Tibial nerve (tissue), 4 donors: ENCODE results near the gene CCDC43. TPM values are rescaled to one million over a fixed set of nuclear protein-coding genes. Genes with fewer than 3 reads are reported as not detected.
A peak's percentile ranks its signal among the peaks of the same experiment; 100 is the strongest.

Experiments used
- DNase-seq, 2 donors: peaks; one replicate each; pipeline ENCODE4 v3.0.0-alpha.2; 2019; ENCODE audit warnings: low spot score in 2 of 2
- H3K27ac ChIP-seq, 4 donors: fragments of 200-600 bp; sonication (generic) in 3 of 4; one replicate each; pipeline ENCODE4 v1.5.1; 2017 to 2019; ENCODE audit warnings: mild to moderate bottlenecking in 1 of 4
- H3K27me3 ChIP-seq, 2 donors: fragments of 200-600 bp; sonication (generic) in 1 of 2; one replicate each; pipeline versions ENCODE4 v1.5.1 to v1.6.0; 2017 to 2019
- H3K36me3 ChIP-seq, 3 donors: fragments of 200-600 bp; sonication (generic); one replicate each; pipeline ENCODE4 v1.5.1; 2018 to 2019
- H3K4me1 ChIP-seq, 4 donors: fragments of 200-600 bp; sonication (generic) in 3 of 4; one replicate each; pipeline ENCODE4 v1.5.1; 2017 to 2019
- H3K4me3 ChIP-seq, 4 donors: fragments of 200-600 bp; sonication (generic) in 3 of 4; one replicate each; pipeline ENCODE4 v1.5.1; 2017 to 2019; ENCODE audit warnings: mild to moderate bottlenecking in 1 of 4, moderate library complexity in 1 of 4
- H3K9me3 ChIP-seq, 4 donors: fragments of 200-600 bp; sonication (generic) in 3 of 4; one replicate each; pipeline ENCODE4 v1.5.1; 2017 to 2019
- EP300 ChIP-seq, 2 donors: sonication (generic); formaldehyde crosslinking; IDR thresholded peaks; one replicate each; pipeline ENCODE4 v1.6.1; 2017; ENCODE audit warnings: antibody characterized with exemption in 2 of 2, mild to moderate bottlenecking in 1 of 2
- POLR2A ChIP-seq, 2 donors: fragments of 450-650 bp; IDR thresholded peaks; one replicate each; pipeline ENCODE4 v1.6.1; 2017; ENCODE audit warnings: antibody characterized with exemption in 2 of 2, mild to moderate bottlenecking in 2 of 2, moderate library complexity in 2 of 2
- WGBS, 2 donors: methylation state at CpG; one replicate each; pipeline ENCODE4 v1.1.5; 2018; 5-methylcytosine and 5-hydroxymethylcytosine counted together
- total RNA-seq, 4 donors: library from RNA; depleted of rRNA; stranded (reverse); fragments of >200 nt; gene quantifications; one replicate each; pipeline ENCODE4 v1.1.0, GENCODE V29; 2016
- TF ChIP-seq, protein P1 (sequence below), 5 experiments: fragments of 200-600 bp in 3 of 5; fragments of 450-650 bp in 2 of 5; sonication (generic) in 3 of 5; IDR thresholded peaks; one replicate each; pipeline ENCODE4 v1.5.1; 2016 to 2019; ENCODE audit warnings: antibody characterized with exemption in 5 of 5, mild to moderate bottlenecking in 3 of 5, moderate library complexity in 2 of 5

Gene CCDC43, protein sequence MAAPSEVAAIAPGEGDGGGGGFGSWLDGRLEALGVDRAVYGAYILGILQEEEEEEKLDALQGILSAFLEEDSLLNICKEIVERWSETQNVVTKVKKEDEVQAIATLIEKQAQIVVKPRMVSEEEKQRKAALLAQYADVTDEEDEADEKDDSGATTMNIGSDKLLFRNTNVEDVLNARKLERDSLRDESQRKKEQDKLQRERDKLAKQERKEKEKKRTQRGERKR
- 10 to 100 TPM; 11.1 to 20.1 (median 16.5) TPM for total RNA-seq

DNA sequence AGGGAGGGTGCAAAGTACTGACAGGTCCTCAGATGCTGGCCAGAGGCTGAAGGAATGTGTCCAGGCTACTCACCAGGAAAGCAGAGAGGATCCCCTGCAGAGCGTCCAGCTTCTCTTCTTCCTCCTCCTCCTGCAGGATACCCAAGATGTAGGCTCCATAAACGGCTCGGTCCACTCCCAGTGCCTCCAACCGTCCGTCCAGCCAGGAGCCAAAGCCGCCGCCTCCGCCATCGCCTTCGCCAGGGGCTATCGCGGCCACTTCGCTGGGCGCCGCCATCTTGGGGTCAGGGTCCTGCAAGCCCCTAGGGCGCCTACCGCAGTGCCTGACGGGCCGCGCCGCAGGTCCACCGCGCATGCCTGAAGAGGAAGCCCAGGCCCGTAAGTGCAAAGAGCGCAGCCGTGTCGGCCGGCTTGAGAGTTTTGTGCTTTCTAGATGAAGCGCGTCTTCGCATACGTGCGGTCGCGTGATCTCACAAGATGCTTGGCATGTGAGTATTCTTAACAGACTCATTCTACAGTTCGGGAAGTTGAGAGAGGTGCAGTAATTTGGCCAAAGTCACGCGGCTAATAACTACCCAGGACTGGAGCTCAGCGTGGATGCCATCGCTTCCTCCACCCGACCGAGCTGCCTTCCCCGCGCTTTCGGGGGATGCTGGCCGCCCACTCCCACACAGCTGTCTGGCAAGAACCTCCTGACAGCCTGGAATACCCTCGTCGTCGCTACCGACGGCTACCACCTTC is at the start of gene CCDC43:
Gene CCDC43 (minus strand): TSS at position 300 of the 741 bp plus-strand sequence. CDS start 23 bp downstream, at position 277.
- WGBS, 2 donors, result 0% methylated on average over 46 to 51 of the region's 51 CpGs
- H3K36me3 ChIP-seq, result peaks cover 0 to 23% (median 0%) of the 10 kb centered on the region in 3 donors

GRCh38 chr17:44738214-44738906 is 48.8 kb upstream of the CCDC43 start:
- DNase-seq, result no peak
- TF ChIP-seq EP300 (IDR thresholded peaks at IDR 0.05) (no peak), POLR2A (IDR thresholded peaks at IDR 0.05) (no peak)
- TF ChIP-seq, protein P1, sequence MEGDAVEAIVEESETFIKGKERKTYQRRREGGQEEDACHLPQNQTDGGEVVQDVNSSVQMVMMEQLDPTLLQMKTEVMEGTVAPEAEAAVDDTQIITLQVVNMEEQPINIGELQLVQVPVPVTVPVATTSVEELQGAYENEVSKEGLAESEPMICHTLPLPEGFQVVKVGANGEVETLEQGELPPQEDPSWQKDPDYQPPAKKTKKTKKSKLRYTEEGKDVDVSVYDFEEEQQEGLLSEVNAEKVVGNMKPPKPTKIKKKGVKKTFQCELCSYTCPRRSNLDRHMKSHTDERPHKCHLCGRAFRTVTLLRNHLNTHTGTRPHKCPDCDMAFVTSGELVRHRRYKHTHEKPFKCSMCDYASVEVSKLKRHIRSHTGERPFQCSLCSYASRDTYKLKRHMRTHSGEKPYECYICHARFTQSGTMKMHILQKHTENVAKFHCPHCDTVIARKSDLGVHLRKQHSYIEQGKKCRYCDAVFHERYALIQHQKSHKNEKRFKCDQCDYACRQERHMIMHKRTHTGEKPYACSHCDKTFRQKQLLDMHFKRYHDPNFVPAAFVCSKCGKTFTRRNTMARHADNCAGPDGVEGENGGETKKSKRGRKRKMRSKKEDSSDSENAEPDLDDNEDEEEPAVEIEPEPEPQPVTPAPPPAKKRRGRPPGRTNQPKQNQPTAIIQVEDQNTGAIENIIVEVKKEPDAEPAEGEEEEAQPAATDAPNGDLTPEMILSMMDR (IDR thresholded peaks at IDR 0.05), result no peak
- peaks cover 0 to 83% (median 0%) of the 10 kb centered on the region in 3 donors for H3K36me3 ChIP-seq
- H3K4me3 ChIP-seq, result no peak overlapping the region
- H3K27ac ChIP-seq, result no peak overlapping the region
- WGBS, 2 donors, result 83% methylated on average over 3 of the region's 3 CpGs
- no peaks in the 10 kb centered on the region for H3K27me3 ChIP-seq
- no peaks in the 10 kb centered on the region for H3K9me3 ChIP-seq
- H3K4me1 ChIP-seq, result no peaks in the 10 kb centered on the region

More for the DNA sequence above, at the start of gene CCDC43:
- DNase-seq, result peak; percentile 63 to 72
- H3K9me3 ChIP-seq, result no peaks in the 10 kb centered on the region
- H3K4me1 ChIP-seq, result peaks cover 0 to 28% (median 7%) of the 10 kb centered on the region in 4 donors
- H3K27me3 ChIP-seq, result no peaks in the 10 kb centered on the region
- TF ChIP-seq EP300 (IDR thresholded peaks at IDR 0.05), result peak; percentile 72 to 82
- peak; percentile 18 to 43 for TF ChIP-seq POLR2A (IDR thresholded peaks at IDR 0.05)
- TF ChIP-seq, protein P1 (IDR thresholded peaks at IDR 0.05), result peak in 1 of 5 experiments; percentile 29
- peak within 1 kb of the TSS; percentile 0 to 86 (median 78) for H3K27ac ChIP-seq
- peak within 1 kb of the TSS; percentile 54 to 85 (median 74) for H3K4me3 ChIP-seq

DNA sequence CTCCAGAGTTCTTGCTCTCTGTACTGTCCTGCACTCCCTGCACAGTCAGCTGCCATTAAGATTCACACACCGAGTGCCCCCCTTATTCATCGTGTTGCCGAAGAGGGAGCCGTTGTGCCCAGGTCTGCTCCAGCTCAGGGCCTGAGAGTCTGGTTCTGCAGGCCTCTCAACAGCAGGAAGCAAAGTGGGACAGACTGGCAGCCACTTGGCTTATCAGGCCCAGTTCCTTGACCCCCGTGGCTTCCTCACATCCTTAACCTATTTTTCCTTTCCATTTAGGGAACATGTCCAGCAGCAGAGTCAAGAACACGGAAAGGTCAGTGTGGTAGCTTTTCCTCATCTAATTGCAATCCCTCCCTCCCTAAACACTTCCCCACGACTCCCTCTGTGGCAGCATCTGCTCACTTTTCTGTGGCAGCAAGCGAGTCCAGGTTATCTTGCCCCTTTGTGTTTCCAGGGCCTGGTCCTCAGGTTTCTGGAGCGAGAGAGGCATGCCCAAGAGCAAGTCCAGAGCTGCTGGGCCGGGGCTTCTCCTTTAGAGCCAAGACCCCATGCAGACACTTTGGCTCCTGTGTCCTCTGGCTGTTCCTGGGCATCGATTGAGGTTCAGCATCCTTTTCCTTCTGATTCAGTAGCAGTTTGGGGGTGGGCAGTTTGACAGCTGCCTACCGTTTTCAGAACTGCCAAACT is 47.1 kb upstream of the CCDC43 start:
- no peak overlapping the region for H3K4me3 ChIP-seq
- TF ChIP-seq POLR2A (IDR thresholded peaks at IDR 0.05), result no peak
- TF ChIP-seq, protein P1 (IDR thresholded peaks at IDR 0.05), result no peak
- TF ChIP-seq EP300 (IDR thresholded peaks at IDR 0.05), result no peak
- 88 to 93% methylated on average over 12 of the region's 12 CpGs for WGBS, 2 donors
- no peak overlapping the region for H3K27ac ChIP-seq
- H3K27me3 ChIP-seq, result no peaks in the 10 kb centered on the region
- H3K36me3 ChIP-seq, result peaks cover 0 to 81% (median 0%) of the 10 kb centered on the region in 3 donors
- H3K4me1 ChIP-seq, result no peaks in the 10 kb centered on the region
- H3K9me3 ChIP-seq, result no peaks in the 10 kb centered on the region
- DNase-seq, result no peak

DNA sequence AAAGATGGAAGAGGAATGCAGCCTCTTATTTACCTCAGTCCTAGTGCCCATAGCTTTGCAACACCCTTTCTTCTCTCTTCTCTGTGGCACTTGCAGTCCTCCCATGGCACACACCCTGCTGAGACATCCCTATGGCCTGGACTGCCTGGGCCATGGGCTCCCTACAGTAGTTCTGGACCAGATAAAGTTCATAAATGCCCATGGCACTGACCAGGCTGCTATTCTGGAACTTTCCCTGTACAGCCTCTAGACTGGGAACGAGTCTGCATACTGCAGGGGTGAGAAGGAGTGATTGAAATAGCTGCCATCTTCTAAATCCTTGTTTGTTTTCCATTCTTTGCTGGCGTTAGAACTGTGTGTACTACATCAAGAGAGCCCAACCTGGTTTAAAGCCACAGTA is 44.7 kb upstream of the CCDC43 start:
- Histone ChIP-seq H3K27ac (no peak overlapping the region), H3K9me3 (no peaks in the 10 kb centered on the region), H3K36me3 (peaks cover 0 to 79% (median 0%) of the 10 kb centered on the region in 3 donors), H3K27me3 (no peaks in the 10 kb centered on the region), H3K4me3 (no peak overlapping the region), H3K4me1 (no peaks in the 10 kb centered on the region)
- 87 to 93% methylated on average over 2 of the region's 2 CpGs for WGBS, 2 donors
- no peak for DNase-seq
- TF ChIP-seq POLR2A (IDR thresholded peaks at IDR 0.05) (no peak), EP300 (IDR thresholded peaks at IDR 0.05) (no peak)
- TF ChIP-seq, protein P1 (IDR thresholded peaks at IDR 0.05), result no peak
